HFF-Myc (cell line): ENCODE measurements around the gene MYL12B.

Experiments
- DNase-seq: peaks from one replicate; pipeline ENCODE4 v3.0.0-alpha.2; 2011; ENCODE audit warnings: low read depth; ENCODE audit errors: extremely low read depth
- H3K4me3 ChIP-seq: replicated peaks from 2 replicates; pipeline ENCODE4 v1.5.1; 2011; ENCODE audit warnings: low read depth, mild to moderate bottlenecking, control low read depth, low read length
- CTCF ChIP-seq: IDR thresholded peaks from 2 replicates; pipeline ENCODE4 v1.5.1; 2012; ENCODE audit warnings: mild to moderate bottlenecking, low read depth, low read length, control low read depth; ENCODE audit errors: missing control alignments

MYL12B gene

GRCh38 chr18:3262234-3263131, 550 bp downstream of the MYL12B start:
- no peak for DNase-seq
- TF ChIP-seq CTCF, result no peak
- peak overlapping the region; percentile 81 for H3K4me3 ChIP-seq

GRCh38 chr18:3263132-3263700, 1.3 kb downstream of the MYL12B start:
- peak overlapping the region; percentile 81 for H3K4me3 ChIP-seq
- no peak for DNase-seq
- no peak for TF ChIP-seq CTCF

- TF ChIP-seq CTCF, result no peak
- no peak for DNase-seq
- H3K4me3 ChIP-seq, result peak overlapping the region; percentile 81; the same call in 1 of the 2 replicates
Measured at GRCh38 chr18:3264362-3264761, 2.4 kb downstream of the MYL12B start.

GRCh38 chr18:3265564-3266033, 3.7 kb downstream of the MYL12B start:
- no peak for DNase-seq
- no peak overlapping the region for H3K4me3 ChIP-seq
- no peak for TF ChIP-seq CTCF

- TF ChIP-seq CTCF, result no peak
- H3K4me3 ChIP-seq, result no peak overlapping the region
- no peak for DNase-seq
Measured at GRCh38 chr18:3266062-3266608, 4.2 kb downstream of the MYL12B start.

- no peak for TF ChIP-seq CTCF
- DNase-seq, result no peak
- H3K4me3 ChIP-seq, result no peak overlapping the region
Measured at GRCh38 chr18:3268306-3268705, 6.4 kb downstream of the MYL12B start.
